NCI-H187 treated with DMSO at 0.1 percent for 48 hours (cell line): ENCODE measurements around the gene GFAP.
A peak's percentile ranks its signal among the peaks of the same experiment; 100 is the strongest.
"Not testable (repeated sequence)": the region's sequence is repeated elsewhere in the genome, so short reads cannot be mapped to it uniquely, and the experiment has no call there.

Experiments
- DNase-seq: peaks from one replicate; lab custom pipeline; 2025; lab: John Stamatoyannopoulos, UW

GFAP gene

DNA sequence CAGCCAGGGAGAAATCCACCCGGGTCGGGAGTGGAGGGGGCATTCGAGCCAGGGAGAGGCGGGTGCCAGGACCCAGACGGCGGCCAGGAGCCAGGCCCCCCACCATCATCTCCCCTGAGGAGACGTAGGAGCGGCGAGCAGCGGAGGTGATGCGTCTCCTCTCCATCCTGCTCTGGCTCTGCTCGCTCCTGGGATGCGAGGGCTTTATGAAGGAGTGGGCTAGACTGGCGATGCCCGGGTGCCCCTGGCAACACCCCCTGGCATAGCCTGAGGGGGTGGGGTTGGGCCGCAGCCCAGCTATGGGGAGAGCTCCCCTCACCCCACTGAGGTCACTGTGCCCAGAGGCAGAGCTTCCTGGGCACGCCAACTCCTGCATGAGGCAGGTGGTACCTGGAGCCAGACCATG, at the start of gene GFAP:
Gene GFAP, minus strand, starts transcription at position 180 of the 406 bp plus-strand sequence. Its CDS starts 14 bp downstream, at position 166.
- no peak for DNase-seq

DNA sequence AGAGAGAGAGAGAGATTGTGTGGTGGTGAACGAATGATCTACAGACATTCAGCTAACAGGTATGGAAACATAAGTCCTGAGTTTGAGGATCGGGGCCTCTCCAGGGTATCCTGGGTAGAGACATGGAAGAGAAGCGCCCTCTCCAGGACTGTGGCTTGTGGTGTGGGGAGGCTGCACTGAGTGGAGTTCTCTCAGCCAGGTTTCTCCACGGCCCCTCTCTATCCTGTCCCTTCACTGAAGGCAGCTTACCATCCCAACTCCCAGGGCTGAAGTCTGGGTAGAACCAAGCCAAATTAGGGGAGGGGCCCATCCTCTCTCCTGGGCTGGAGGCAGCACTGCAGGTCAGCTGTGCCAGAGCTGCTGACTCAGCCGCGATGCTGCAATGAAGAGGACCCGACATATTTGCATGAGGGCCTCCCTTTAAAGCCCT, 46.6 kb upstream of the GFAP start:
- DNase-seq, result no peak

DNA sequence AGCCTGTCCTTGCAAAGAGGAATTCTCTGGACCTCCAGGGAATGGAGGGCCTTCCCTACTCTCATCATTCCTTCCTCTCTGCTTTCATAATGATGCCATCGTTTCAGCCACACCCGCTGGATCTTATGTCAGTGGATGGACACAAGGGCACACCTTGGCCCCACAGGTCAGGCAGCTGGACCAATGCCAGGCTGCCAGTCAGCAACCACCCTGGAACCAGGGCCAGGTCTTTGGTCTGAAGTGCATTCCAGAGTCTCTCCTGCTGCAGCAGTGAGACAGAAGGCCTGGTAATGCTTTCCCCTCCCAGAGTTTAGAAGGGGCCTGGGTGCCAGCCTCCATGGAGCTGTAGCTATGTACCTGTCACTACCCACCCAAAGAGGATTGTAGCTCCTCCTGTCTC, 45.4 kb upstream of the GFAP start:
- DNase-seq, result no peak

DNA sequence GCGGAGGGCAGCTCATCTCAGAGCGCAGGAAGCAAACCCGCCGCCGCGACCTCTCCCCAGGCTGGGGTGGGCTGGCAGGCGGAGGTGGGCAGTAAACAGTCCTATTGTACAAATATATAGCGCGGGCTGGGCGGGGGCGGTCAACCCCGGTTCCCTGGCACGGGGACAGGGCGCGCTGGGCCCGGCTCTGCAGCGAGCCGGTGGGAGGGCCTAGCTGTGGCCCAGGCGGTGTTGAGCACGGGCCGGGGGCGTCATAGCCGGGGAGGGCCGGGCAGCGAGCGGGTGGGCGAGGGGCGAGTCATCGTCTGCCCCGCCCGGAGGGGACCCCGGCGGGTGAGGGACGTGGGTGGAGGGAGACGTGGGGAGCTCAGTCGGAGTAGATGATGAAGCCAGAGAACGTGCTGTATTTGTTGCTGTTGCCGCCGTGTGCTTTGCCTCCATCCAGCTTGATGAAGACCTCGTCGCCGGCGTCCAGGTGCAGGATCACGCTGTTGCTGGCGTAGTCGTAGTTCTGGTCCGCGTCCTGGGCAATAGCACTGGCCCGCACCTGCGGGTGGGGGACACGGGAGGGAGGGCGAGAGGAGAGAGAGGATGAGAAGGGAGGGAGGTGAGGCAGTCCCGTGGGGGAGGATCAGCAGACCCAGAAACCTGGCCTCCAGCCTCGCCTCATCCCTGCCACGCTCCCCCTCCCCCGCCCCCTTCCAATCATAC, 44.7 kb upstream of the GFAP start:
- DNase-seq, result no peak

DNA sequence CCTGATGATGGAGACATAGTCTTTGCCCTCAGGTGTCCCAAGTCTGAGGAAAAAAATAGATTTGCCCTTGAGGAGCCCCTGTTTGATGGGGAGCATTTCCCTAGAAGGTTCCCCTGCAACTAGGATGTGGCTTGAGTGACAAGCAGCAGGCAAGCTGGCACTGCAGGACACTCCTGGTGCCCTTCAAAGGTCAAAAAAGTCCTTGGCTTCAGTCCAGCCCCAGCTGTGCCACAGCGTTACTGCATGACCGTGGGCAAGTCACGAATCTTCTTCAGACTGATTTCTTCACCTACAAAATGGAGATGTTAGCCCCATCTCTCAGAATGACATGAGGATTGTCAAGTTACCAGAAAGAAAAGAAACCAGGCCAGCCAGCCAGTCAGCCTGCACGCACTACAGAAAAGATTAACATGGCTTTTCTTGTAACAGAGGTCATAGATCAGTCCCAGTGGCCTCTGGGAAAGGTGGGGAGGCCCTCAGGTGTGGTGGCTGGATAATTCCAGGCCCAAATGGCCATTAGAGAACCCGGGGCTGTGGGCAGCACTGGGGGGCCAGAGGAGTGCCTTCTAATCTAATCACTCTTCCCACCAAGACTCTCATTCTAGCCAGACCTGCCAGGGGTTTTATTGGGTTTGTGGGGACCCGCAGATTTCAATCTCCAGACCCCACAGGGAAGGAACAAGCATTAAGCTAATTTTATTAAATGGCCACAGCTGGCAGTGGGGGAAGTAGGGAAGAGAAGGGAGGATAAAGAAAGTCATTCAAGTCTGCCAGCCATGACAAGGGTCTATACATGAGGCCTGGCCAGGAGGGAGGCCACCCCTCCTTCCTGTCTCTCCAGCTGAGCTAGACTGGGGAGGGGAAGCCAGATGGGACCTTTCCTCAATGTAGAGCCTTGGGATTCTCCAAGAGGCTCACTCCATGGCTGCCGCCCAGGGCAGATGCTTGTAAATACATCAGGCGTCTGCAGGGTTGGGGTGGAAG, 42.0 kb upstream of the GFAP start:
- DNase-seq, result no peak

DNA sequence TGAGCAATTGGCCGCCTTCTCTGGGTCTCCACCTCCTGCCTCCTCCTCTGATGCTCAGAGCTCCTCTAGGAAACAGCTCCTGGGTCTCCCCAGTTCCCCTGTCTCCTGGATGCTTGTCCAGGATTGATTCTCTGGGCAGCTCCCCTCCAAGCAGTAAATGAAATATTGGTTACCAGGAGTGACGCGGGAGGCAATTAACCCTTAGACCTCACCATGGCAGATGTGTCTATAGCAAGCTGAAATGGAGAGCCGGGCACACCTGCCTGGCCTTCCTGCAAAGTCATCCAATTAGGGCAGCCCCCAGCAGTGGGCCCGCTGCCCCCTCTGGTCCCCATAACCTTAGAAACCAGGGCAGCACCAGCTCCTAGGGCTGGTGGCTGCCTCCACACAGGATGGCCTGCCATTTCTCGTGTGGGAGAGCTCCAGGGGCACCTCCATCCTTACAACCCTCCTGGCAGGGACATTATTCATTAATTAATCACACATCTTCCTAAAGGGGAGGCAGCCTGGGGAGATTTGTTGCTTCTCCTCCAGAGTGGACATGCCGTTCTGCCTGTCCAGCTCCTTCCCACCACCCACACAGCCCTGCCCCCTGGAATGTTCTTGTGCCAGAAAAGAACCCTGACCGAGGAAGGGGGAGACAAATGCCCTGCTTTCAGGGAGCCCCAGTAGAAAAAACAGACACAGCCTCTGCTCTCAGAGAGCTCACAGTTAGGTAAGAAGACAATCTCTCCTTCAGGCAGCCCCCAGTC, 40.5 kb upstream of the GFAP start:
- DNase-seq, result no peak

DNA sequence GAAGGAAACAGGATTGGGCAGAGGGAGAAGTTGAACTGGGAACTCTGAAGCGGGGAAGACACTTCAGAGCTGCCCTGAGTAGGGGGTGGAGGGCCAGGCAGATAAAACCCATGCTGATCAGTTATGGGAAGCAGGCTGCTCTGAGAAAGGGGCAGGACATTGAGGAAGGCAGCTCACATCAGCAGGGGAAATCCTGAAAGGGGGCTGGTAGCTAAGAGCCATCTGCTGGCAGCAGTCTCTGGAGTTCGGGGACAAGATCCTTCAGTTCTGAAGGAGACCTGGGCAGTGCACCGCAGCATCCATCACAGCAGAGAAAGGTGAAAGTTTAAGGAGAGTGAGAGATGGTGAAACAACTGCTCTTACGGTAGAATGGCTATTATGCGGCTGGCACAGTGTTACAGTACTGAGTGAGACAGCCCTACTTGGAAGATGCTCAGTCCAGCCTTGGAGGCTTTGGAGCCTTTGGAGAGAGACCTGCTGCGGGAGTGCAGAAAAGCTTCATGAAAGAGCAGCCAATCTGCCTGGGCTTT, 37.7 kb upstream of the GFAP start:
- no peak for DNase-seq

DNA sequence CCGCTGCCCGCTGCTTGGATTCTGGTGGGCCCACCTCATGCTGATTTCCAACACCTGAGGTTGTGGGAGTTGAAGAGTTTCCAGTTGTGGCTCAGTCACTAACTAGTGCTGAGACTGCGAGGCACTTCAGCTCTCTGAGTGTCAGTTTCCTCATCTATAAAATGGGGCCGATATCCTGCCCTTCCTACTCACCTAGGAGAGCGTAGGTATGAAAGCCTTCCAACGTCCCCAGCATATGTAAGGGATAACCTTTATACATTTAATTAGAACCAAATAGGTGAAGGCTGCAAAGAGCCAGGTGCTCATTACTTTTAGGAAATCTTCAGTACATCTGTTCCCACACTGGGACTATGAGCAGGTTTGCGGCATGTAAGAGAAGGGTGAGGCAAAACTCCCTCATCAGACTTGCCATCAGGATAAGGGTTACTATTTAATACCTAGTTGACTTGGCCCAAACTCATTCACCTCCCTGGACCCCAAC, 33.1 kb upstream of the GFAP start:
- no peak for DNase-seq

DNA sequence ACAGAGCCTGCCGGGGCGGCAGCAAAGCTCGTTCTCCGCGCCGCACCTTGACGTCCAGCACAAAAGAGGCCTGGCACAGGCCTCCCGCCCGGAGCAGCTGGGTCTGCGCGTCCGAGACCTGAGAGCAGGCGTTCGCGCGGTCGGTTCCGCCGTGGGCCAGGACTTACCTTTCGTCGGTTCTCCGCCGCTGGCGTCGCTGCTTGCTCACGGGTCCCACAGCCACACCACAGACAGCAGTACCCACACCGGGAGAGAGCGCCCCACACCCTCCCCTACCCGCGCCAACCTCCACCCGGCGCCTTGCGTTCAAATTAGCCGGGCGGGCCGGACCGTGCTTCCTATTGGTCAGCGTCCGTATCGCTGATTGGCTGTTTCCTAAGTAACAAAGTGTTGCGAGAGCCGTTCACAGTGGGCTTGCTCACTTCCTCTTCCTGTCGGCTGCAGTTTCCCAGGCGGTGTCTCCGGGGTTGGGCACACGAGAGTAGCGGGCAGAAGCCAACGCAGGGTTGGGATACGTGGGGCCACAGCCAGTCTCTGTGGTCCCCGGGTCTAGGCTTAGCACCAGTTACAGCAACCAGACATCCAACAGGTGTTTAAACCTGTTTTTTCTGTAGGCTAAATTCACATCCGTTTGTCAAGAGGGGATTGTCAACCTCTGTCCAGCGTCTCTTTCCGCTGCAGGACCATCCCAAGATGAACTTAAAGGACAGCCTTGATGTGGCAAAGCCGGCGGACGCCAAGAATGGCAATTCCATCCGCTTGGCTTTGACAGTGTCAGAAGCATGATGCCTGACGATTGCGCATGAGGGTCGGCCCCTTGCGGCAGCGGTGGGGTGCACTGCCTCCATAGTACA, 32.4 kb upstream of the GFAP start, which contains the start of gene KIF18B:
Gene KIF18B, minus strand, starts transcription at position 313 of the 854 bp plus-strand sequence. CDS start 11,429 bp downstream, outside the sequence.
- peak; percentile 86 for DNase-seq

DNA sequence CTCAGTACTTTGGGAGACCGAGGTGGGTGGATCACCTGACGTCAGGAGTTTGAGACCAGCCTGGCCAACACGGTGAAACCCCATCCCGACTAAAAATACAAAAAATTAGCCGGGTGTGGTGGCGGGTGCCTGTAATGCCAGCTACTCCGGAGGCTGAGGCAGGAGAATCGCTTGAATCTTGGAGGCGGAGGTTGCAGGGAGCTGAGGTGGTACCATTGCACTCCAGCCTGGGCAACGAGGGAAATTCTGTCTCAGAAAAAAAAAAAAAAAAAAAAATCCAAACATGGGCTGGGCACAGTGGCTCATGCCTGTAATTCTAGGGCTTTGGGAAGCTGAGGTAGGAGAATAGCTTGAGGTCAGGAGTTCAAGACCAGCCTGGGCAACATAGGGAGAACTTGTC, 30.4 kb upstream of the GFAP start:
- DNase-seq, result not testable (repeated sequence)

DNA sequence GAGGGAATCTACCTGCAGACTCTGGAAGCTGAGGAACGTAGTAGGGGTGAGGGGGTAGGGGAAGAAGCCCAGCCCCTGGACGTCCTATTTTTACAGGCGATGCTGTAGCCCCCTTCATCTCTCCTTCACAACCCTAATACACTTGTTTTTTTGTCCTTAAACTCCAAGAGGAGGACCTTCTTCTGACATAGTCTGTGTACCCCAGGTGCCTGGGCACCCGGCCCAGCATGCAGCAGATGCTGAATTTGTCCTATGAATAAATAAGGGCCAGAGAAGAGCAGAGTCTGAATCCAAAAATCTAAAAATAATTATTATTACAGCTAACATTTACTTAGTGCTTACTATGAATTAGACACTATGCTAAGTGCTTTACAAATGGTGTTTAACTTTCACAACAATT, 27.2 kb upstream of the GFAP start:
- no peak for DNase-seq

DNA sequence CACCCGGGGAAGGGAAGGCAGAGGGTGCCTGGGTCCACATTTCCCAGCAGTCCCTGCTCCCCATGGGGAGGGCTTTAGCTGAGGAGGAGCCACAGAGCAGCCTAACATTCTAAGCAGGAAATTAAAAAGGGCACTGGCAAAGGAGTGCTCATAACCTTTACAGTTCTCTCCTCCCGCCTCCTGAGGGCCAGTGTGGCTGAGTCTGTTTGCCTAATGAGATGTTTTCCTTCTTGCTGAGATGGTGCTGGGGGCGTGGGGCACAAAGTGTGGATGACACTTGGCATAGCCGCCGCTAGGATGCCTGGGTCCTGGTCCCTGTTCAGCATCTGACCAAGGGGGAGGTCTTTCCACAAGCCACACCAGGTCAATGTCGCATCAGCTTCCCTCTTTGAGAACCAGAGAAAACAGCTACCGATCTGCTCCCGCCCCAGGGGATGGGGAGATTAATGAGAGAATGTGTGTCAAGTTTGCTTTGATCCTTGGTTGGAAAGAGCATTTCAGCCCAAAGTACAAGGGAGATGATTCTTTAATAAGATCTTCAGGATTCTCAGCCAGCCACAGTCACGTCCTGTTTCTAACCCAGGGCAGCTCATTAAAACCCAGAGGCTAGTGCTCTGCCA, 26.5 kb upstream of the GFAP start:
- DNase-seq, result no peak

DNA sequence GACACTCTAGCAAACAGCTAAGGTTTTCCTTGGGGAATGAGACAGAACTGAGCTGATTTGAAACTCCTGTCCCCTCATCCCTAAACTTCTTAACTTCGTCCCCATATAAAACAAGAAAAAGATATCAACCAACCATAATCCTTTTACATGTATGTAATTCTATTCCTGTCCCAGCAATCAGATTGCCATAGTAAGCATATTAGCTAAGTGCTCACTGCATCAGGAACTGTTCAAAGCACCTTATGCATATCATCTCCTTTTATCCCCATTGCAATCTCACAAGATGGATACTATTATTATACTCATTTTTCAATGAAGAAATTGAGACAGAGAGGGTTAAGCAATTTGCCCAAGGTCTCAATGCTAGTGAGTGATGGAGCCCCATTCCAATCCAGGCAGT, 25.5 kb upstream of the GFAP start:
- DNase-seq, result no peak

DNA sequence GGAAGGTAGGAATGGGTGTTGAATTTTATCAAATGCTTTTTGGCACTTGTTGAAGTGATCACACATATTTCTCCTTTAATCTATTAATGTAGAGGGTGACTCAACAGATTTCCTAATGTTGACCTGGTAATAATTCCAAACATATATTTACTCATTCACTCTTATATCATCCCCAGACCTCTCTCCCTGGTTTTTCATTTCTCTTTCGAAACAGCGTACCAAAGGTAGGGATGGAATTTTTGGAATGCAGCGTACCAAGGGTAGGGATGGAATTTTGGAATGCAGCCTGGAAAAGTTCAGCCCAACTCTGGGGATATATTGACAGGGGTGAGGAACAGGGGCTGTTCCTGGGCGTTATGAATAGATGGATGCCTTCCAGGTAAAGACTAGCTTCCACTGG, 25.0 kb upstream of the GFAP start:
- DNase-seq, result no peak

DNA sequence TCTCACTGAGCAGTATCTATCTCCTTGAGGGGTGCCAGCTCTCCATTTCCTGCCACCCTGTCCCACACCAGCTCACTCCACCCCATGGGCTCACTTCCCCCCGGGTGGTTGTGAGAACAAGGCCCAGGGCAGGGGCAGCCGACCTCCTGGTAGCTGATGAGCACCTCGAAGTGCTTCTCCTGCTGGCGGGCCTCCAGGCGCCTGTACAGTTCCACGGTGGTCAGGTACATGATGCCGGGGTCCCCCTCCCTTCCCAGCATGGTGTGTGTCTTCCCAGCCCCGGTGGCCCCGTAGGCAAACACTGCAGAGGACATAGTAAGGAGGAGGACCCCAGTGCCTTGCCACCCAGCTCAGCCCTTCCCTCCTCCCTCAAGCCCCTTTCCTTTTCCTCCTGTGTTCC, 19.8 kb upstream of the GFAP start:
- no peak for DNase-seq

DNA sequence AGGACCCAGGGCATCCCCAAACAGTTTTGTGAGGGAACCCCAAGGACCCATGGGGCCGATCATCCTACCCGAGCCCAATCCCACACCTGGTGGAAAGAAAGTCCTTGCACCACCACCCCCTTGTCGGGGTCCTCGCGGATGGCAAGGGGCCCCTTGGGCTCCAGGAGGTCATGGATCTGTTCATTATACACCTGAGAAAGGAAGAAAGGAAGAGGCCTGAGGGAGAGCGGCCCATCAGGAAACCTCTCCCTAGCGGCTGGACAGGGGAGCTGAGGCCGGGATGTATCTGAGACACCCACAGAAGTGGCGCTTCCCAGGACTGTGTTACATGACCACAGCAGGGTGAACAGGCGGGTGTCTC, 19.4 kb upstream of the GFAP start:
- DNase-seq, result no peak

DNA sequence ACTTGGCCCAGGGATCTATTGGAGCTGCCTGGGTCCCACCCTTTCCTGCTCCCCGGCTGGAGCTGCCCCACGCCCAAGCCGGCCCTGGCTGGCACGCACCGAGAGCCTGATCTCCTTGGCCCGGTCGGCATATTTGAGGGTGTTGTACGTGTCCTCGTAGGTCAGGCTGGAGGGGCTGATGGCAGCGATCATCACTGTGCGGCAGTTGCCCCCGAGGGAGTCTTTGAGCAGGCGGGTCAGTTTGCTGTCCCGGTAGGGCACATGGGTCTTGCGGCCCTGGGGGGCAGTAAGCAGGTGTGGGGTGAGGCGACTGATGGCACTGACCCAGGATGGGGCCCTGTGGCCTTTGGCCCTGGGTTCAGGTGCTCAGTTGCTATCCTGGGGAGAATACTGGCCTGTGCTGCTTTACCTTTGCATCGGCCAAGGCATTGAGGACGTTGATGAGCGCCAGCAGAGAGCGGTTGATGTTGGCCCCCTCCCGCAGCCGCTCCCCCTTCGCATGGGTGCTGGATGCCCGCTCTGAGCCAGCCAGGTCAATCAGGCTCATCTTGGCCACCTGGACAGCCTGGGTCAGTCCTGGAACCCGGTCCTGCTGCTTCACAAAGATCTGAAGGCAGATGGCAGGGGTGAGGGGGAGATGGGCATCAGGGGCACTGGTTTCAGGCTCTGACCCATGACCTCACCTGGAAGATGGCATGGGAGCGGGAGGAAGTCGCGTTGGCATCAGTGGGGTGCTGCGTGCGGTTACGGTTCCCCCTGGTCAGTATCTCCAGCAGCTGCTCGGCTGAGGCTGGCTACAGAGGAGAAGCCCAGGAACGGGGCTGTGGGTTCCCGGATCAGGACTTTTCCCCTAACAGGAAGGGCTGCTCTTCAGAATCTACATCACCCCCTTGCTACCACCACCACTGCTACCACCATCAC, 18.8 kb upstream of the GFAP start:
- DNase-seq, result no peak

DNA sequence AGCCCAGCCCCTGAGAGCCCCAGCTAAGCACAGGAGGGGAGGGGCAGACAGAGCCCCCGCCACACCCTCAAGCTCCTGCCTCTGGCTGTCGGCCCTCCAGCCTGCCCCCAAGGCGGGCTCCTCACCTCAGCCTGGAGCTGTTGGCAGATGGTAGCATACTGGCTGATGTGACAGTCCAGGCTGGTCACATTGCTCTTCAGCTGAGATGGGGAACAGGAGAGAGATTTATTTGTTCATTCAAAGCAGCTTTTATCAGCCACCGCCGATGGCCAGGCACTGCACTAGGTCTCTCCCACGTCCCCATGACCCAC, 17.4 kb upstream of the GFAP start:
- DNase-seq, result no peak

DNA sequence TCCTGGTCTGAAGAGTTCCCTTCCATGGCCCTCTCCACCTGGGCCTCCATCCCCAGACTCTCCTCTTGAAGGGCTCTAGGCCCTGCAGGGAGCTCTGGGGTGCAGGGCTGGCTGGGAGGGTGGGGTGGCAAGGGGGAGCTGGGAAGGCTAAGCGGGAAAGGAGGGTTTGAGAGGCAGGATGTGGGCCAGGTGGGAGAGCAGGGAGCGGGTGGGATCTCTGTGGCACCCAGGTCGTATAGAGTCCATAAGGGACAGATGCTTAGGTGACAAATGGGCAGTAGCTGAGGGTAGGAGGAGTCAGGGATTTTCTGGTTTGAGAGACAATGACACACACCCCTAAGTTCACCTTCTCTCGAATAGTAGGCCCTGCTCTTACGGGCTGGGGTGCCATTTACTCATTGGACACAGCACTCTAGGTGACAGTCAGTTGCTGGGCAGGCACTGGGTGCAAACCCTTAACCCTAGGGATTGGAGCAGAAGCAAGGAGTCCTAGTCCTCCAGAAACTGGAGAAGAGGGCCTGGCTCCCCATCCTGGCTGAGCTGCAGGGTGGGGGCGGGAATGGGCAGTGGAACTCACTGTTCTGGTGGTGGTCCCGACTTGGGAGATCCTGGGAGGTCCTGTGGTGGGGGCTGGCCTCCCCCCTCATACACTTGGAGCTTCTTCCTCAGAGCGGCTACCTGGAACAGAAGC, 16.9 kb upstream of the GFAP start:
- DNase-seq, result no peak
